Body of pancreas (tissue), 4 donors: ENCODE results near the gene MROH7.

Source experiments
- CTCF ChIP-seq, 7 experiments: fragments of 450-650 bp in 4 of 7; fragments of 200-600 bp in 3 of 7; sonication (generic) in 3 of 7; IDR thresholded peaks; one replicate each; pipeline ENCODE4 v1.5.1; 2016 to 2019; ENCODE audit warnings: antibody characterized with exemption in 7 of 7
- POLR2A ChIP-seq, 3 donors: fragments of 450-650 bp; IDR thresholded peaks; one replicate each; pipeline ENCODE4 v1.6.1; 2016; ENCODE audit warnings: antibody characterized with exemption in 3 of 3, mild to moderate bottlenecking in 2 of 3

DNA sequence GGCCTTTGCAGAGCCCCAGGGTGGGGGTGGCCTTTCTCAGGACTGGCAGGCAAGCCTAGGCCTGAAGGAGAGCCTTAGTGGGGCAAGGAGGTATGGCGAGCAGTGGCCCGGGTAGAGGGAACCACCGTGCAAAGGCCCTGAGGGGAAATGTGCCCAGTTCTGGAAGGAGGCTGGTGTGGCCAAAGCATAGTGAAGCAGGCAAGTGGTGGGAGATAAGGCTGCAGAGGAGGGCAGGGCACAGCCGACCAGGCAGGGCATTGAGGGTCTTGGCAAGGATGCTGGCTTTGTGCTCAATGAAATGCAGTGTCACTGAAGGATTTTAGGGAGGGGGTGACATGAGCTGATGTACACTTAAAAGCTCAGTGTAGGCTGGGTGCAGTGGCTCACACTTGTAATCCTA is 22.8 kb downstream of the MROH7 start:
- TF ChIP-seq CTCF (IDR thresholded peaks at IDR 0.05) (no peak), POLR2A (IDR thresholded peaks at IDR 0.05) (no peak)
